LNCAP (cell line): ENCODE data around the gene NPAS3.

Source experiments
- CTCF ChIP-seq: fragments of 450-650 bp; IDR thresholded peaks from 2 replicates; pipeline ENCODE4 v1.5.1; 2017; ENCODE audit warnings: mild to moderate bottlenecking

Gene NPAS3

GRCh38 chr14:33377596-33378390 lies 439.1 kb downstream of the NPAS3 start:
- TF ChIP-seq CTCF: no peak

GRCh38 chr14:33381717-33382116 lies 443.0 kb downstream of the NPAS3 start:
- TF ChIP-seq CTCF: no peak

- no peak for TF ChIP-seq CTCF
Observed at GRCh38 chr14:33386140-33386539, 447.5 kb downstream of the NPAS3 start.

- TF ChIP-seq CTCF: no peak
Observed at GRCh38 chr14:33386781-33387180, 448.1 kb downstream of the NPAS3 start.

- TF ChIP-seq CTCF: no peak
Observed at GRCh38 chr14:33390335-33390734, 451.7 kb downstream of the NPAS3 start.

GRCh38 chr14:33393231-33393894 lies 454.7 kb downstream of the NPAS3 start:
- TF ChIP-seq CTCF: no peak

GRCh38 chr14:33393895-33394368 lies 455.3 kb downstream of the NPAS3 start:
- TF ChIP-seq CTCF: no peak
